SIG-M5 (cell line): ENCODE measurements around the gene ITPRID1.
"Not testable (repeated sequence)": the region's sequence is repeated elsewhere in the genome, so short reads cannot be mapped to it uniquely, and the experiment has no call there.

Experiments used
- DNase-seq: peaks from one replicate; lab custom pipeline; 2025; lab: John Stamatoyannopoulos, UW

Gene ITPRID1

DNA sequence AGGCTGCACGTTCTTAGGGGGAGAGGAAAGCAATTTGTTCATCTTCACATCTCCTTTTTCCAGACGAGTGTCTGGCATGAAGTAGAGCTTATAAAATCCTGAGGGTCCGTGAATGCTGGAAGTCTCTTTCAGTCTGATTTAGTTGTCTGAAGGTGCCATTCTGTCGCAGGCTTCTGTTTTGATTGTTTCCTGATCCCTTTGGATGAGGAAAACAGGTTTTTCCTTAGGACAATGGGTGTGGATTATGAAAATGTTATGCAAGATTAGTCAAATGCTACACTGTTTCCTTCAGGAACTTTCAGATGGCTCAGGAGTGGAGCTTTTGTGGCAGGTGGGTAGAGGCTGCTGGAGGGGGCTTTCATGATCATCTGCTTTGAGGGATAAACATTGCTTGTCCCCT, at the start of gene ITPRID1:
Gene ITPRID1 (plus strand): TSS at position 301 of the 400 bp plus-strand sequence. CDS start 38,935 bp downstream, outside the sequence.
- DNase-seq = no peak

DNA sequence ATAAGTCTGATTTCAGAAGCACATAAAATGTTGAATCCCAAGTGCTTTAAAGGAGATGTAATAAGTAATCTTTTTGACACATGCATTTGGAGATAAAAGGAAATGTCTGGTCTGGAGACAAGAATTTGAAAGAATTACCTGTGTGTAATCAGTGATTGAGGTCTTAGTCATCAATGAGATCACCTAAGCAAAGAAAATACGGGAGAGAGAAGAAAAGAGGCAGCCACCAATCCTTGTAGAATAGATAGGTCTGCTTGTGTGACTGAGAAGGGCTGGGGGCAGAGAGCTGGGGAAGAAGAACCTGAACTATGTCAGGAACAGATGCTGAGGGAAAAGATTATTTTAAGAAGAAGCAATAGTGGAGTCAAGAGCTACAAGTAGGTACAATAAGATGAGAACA, 49.3 kb upstream of the ITPRID1 start:
- no peak for DNase-seq

DNA sequence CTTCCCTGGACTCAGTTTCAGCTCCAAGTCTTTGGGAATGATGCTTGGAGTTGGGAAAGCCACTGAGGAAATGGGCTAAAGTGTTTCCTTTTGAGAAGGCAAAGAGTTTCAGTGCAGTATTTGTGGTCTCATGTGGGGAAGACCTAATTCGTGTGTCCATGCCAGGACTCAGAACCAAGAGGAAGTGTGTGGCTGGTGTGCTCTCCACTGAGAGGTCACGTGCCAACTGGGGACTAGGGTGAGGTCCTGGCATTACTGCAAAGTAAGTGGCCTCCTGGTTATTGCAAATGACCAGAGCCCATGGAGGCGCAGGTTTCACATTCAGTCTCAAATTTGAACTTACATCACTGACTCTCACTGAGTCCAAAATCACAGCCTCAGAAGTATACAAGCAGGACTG, 48.6 kb upstream of the ITPRID1 start:
- no peak for DNase-seq

DNA sequence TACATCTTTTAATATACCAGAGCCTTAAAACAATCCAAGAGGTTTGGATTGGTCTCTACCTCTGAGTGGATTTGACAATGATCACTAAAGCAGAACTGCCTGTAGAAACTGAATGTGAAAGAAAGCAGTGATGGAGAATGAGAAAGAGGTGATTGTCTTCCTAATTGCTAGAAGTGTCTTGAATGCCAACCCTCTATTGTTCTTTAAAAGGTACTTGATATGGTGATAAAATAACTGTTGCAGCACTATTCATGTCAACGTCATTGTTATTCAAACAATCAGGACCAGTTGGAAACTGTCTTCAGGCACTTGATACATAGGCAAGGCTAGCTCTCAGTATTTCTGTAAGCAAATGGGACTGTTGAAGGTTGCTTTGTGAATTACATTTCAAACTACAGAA, 47.9 kb upstream of the ITPRID1 start:
- no peak for DNase-seq

DNA sequence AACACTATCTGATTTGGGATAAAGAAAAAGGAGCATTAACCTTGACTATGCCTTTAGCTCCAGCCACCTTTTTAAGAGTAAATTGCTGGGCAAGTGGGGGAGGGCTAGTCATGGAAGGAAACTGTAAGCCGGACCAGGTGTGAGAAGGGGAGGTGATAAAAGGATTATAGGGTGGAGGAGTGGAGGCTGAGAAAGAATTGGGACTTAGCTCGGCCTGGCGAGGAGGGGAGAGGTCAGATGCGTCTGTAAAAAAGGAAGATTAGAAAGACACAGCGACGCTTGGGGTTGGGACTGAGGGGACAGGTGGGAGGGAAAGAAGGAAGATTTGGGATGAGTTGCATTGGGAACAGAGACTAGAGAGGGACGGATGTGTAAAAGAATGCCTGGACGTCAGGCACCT, 43.0 kb upstream of the ITPRID1 start:
- not testable (repeated sequence) for DNase-seq

DNA sequence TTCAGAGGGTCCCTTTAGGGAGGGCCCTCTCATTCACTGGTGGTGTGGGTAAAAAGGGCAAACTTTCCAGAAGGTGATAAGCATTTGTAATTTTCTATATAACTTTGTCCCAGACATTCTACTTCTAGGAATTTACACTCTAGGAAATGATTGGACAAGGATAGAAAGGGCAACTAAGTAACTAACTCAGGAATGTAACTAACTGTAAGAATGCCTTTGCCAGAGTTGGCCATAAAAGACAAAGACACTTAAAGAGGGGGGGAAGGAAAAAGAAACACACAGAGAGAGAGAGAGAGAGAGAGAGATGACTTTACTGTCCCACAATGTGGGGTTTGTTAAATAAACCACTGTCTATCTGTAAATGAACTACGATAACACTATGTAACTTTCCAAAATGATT, 38.5 kb upstream of the ITPRID1 start:
- no peak for DNase-seq

DNA sequence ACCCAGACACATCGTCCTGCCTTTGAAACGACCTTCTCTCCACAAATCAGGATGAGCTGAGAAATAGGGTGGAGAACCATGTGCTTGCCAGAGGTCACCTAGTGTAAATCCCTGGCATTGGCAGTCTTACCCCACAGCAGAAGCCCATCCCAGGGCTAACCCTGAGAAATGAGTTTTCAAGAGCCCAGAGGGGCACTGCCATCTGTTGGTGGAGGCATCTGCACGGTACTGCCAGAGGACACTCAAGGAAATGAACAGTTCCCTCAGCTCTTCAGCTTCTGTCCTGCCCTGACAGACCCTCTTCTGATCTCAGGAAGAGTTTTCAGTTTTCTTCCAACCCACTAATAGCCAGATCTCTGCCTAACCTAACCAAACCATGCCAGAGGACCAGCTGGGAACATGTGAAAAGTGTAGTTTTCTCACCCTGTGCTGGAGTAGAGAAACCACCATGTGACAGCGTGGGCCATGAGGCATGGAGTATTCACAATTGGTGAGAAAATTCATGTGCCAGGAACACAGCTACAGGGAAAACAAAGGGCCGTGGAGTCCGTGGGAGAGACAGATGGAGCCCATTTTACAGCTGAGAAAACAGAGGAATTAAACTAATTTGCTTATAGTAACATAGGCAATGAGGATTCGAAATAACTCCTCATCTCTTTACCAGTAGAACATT, 37.7 kb upstream of the ITPRID1 start:
- DNase-seq = no peak

DNA sequence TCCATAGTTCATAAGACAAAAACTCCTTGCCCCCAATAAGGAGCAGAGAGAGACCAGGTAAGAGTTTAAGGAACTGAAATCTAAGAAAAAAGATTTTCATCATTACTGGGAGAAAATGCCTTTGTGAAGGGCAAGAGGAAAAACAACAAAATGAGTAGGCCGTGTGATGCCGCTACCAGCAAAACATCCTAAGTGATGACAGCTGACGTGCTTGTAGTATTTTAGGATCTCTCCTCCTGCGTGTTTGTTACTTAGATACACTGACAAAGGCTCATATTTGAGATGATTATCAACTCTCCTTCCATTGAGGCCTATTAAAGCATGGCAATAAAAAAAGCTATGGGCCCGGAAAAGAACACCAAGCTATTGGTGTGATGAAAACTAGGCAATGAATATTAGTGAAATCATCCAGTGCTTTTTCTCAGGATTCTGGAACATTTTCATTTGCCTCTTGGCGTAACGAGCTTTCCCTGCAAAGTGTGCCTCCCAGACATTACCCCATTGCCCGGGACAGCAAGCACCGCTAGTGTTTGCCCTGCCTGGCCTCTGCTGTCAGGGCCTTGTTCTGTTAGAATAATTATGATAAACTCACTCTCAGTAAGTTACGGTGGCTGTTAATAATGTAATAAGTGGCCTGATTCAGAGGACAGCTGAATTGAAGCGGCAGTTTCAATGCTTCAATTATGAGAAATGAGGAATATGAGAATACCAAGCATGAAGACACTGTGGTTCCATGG, 36.8 kb upstream of the ITPRID1 start:
- no peak for DNase-seq

DNA sequence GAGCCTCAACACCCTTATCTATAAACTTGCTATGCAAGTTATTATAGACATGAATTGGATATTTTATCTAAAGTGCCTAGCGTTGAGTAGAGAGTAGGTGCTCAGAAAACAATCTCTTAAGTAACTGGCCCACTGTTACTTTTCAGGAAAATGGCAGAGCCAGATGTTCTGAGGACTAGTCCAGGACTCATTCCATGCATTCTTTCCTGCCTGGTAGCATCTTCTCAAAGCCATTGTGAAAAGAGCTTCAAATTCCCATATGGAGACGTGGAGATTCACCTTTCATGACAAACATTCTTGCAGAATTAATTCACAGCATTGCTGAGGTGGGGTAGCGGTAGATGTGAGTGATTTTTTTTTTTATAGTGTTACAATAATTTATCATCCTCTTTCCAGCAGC, 35.9 kb upstream of the ITPRID1 start:
- no peak for DNase-seq

DNA sequence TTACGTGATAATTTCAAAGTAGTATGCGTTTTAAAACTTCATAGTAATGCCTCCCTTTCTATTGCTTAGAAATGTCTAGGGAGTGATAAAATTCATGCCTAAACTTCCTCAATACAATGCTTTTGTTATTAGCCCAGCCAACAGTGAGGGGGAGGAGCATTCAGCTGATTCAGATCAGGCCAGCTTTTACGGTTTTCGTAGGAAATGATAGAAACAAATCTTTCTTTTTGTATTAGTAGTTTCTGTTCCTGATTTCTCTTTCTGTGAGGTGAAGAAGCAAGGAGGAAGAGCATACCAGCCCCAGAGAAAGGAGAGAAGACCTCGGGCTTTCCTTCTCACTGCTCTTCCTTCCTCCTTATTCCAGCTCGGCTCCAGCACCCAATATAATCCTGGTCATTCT, 35.2 kb upstream of the ITPRID1 start:
- no peak for DNase-seq

DNA sequence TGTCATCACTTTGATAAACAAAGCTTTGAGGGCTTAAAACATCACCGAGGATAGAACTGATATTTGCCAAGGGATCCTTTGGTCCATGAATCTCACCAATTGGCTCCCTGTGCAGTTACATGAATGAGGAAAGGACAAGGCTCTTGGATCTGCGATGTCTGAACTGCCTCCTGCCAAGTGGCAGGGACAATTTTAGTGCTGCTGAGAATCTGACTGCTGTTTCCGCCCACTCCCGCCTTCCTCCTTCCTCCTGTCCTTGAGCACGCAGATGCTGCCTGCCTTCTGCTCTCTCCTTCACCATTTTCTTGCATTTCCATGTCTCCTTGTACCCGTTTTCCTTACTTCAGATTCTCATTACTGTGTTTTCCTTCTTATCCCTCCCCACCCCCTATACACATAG, 26.8 kb upstream of the ITPRID1 start:
- no peak for DNase-seq

DNA sequence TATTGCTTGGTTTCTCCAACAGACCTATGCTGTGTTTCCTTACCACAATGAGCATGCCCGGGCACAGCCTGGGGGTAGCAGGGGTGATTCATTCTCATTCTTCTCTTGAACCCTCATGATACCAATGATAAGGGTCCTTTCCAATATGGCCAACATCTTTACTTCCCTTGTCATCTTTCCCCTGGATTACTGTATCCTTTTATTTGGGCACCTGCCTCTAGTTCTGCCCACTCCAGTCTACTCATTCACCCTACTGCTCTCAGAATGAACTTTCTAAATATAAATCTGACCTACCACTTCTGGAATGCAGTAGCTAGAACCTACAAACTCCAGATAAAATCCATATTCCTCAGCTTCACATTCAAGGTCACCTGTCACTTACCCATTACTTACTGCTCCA, 26.4 kb upstream of the ITPRID1 start:
- no peak for DNase-seq

DNA sequence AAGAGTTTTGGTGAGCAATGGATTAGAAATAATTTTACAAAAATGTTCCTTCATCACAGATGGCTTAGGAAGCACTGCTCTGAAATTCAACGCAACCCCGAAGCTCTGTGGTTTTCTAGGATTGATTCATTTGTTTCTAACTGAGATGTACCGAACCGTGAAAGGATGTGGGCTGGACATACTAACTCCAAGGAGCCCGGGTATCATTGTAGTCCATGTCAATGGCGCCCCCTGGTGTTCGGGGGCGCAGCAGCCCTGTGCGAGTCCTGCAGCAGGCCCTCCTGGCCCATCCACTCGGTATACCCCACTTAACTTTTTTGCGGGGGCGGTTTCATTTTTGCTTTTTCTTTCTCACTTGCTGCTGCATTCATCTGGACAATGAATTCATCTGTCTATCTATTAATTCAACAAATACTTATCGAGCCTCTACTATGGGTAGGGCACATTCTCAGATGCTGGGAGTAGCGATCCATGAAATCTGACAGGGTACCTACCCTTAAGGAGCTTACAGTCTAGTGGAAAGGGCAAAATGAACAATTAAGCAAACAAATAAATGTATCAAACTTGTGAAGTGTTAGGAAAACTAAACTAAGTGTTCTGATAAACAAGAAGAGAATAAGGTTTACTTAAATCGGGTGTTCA, 25.2 kb upstream of the ITPRID1 start:
- DNase-seq = no peak

DNA sequence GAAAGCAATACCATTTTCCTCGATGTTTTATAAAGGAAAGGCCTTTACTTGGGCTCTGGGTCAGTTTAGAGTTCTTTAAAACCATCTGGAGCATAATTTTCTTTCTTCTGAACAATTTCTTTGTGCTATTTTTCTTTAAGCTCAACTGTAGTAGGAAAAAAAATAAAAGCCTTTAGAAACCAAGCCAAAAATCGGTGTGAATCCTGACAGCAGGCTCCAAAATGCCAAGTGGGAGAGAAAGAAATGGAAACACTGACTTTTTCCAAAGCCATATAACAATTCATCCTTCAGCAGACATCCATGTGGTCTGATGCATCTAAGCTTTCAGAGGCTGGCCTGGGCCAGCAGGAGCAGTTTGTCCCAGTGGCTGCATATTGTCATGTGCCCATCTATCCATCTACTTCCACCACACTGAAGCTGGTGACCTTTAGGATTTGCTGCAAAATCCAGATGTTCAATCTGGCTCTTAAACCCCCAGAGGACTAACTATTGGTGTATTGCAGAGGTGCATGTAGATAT, 23.0 kb upstream of the ITPRID1 start:
- no peak for DNase-seq

DNA sequence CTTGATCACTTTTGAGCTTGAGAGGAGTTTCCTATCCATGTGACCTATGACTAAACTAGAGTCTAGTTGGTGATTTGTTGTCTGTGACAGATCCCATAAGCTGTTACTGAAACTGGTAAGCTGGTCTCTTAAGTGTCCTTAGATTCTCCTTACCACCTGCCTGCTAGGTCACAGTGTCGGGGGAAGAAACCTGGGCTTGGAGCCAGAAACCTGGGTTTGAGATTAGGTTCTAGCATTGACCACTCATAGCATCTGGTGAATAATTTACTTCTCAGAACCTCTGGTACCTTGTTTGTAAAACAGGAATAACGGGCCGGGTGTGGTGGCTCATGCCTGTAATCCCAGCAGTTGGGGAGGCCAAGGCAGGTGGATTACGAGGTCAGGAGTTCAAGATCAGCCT, 21.8 kb upstream of the ITPRID1 start:
- DNase-seq = no peak

DNA sequence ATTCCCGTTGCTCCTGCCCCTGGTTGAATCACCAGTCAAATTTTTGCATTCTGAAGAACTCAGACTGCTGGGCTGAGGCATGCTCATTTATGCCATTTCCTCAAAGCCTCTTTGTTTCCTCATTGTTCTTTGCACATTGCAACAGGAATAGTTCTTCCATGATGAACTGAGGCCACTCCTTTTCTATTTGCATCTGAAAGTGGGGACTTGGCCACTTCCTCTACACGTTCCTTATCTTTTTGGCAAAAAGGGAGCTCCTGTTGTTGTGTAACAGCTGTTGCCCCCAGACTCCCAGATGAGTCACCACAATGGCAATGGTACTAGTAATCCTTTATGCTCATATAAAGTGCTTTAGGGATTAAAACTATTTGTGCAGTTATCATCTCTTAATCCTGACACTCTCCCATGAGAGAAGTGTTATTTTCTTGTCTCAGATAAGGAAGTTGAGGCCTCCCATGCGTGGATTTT, 20.1 kb upstream of the ITPRID1 start:
- DNase-seq = no peak

DNA sequence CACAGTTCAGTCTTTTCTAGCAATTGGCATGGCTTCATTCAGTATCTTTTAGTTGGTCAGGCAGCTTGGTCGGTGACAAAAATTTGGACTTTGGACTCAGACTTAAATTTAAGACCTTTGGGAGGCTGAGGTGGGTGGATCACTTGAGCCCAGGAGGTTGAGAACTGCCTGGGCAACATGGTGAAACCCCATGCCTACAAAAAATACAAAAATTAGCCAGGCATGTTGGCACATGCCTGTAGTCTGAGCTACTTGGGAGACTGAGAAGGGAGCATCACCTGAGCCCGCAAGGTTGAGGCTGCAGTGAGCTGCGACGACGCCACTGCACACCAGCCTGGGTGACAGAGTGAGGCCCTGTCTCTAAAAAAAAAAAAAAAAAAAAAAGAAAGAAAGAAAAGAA, 19.5 kb upstream of the ITPRID1 start:
- DNase-seq = no peak

DNA sequence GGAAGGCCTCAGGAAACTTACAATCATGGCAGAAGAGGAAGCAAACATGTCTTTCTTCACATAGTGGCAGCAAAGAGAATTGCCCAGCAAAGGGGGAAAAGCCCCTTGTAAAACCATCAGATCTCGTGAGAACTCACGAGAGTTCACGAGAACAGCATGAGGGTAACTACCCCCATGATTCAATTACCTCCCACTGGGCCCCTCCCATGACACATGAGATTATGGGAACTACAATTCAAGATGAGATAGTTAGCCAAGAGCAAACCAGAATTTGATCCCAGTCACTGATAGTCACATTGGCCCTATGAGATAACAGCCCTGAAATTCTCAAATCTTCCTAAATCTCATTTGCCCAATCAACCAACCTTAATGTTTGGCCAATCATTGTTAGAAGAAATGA, 18.2 kb upstream of the ITPRID1 start:
- no peak for DNase-seq

DNA sequence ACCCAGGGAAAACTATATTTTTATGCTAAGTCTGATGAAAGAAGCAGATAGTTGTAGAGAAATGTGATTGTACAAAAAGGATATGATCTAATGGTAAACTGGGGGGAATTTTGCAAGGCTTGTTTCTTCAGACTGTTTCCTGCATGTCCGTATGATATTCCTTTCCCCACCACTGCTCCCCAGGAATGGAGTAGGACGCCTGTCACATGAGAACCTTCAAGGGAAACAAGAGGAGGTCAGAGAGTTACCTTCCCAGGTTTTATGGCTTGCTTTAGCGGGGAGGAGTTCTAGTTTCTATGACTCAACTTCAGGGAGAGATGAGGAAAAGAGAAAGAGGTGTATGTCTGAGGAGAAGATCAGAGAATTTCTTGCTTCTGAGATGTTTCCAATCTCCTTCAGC, 16.4 kb upstream of the ITPRID1 start:
- no peak for DNase-seq

DNA sequence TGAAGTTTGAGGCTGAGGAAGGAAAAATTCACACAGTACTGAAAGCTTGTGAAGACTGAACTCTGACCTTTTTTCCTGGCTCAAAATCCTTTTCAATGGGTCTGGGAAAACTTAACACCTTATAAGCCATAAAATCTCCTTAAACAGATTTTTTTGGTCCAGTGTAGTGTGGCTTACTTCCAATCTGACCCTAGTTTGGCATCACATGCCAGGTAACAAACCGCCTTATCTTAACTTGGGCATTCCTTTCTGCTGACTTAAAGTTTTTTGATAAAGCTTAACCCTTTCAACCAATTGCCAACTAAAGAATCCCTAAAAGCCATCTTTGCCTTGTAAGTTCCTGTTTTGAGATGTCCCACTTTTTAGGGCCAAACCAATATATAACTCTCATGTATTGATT, 13.2 kb upstream of the ITPRID1 start:
- DNase-seq = no peak

DNA sequence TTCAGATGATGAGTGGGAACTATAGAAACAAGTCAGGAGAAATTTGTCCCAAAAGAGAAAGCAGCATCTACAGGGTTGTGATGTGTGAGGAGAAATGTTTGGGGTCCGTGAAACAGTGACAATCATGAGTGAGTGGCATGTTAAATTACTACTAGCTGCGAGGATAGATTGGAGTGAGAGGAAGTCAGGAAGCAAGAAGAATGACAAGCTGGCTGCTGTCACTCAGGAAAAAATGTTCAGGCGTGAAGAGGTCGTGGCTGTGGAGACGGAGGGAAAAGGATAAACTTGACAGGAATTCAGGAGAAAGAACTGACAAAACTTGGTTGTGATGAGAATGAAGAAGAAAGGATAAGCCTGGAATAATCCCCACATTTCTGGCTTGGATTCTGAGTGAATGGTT, 5.1 kb upstream of the ITPRID1 start:
- no peak for DNase-seq

DNA sequence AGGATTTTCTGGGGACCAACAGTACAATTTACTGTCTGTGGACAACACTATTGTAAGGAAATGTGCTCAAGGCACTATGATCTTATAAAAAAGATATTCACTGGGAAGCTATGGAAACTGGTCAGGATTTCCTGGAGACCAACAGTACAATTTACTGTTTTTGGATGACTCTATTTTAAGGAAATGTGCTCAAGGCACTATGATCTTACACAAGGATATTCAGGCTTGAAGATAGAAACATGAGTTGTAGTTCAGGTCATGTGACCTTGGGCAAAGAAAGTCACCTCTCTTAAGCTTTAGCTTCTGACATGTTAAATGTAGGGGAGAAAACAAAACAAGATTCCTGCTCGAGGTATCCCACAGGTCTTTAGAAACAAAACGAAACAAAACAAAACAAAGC, 1.7 kb upstream of the ITPRID1 start:
- DNase-seq = no peak
